ENCODE data around the gene ALG3.
A peak's percentile ranks its signal among the peaks of the same experiment; 100 is the strongest.
"Not testable (repeated sequence)": the region's sequence is repeated elsewhere in the genome, so short reads cannot be mapped to it uniquely, and the experiment has no call there.

Gene ALG3

GRCh38 chr3:184248454-184249411, at the start of gene ALG3:
ALG3 (minus strand) TSS chr3:184248962; CDS start chr3:184248940, 22 bp downstream.
- DNase-seq, result peak; percentile 90

- no peak for DNase-seq
These were observed 47.9 kb upstream of the ALG3 start for GRCh38 chr3:184296616-184297015.

GRCh38 chr3:184295771-184296170, 47.0 kb upstream of the ALG3 start:
- no peak for DNase-seq

DNA sequence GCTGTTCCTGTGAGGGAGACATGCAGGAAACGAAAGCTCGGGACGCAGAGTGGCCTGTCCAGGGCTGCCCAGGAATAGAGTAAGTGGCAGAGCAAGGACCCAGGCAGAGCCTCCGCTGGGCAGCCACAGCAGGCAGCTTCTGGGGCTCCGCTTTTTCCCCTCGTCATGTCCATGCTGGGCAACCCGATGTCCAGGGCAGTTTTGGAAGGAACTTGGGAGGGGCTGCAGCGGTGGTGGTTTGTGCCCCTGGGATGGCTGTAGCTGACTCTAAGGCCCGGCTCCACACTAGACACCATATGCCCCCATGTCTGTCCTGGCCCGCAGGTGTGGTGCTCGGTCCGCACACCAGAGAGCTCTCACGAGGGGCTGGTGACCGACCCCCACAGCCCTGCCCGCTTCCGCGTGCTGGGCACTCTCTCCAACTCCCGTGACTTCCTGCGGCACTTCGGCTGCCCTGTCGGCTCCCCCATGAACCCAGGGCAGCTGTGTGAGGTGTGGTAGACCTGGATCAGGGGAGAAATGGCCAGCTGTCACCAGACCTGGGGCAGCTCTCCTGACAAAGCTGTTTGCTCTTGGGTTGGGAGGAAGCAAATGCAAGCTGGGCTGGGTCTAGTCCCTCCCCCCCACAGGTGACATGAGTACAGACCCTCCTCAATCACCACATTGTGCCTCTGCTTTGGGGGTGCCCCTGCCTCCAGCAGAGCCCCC, 43.1 kb upstream of the ALG3 start:
- no peak for DNase-seq

- no peak for DNase-seq
These were observed 42.4 kb upstream of the ALG3 start for GRCh38 chr3:184291044-184291737.

GRCh38 chr3:184290331-184290730, 41.6 kb upstream of the ALG3 start:
- DNase-seq, result no peak

- peak; percentile 73 for DNase-seq
These were observed 40.7 kb upstream of the ALG3 start for GRCh38 chr3:184289426-184289938.

- DNase-seq, result peak; percentile 46
These were observed 35.9 kb upstream of the ALG3 start for GRCh38 chr3:184284696-184285095.

DNA sequence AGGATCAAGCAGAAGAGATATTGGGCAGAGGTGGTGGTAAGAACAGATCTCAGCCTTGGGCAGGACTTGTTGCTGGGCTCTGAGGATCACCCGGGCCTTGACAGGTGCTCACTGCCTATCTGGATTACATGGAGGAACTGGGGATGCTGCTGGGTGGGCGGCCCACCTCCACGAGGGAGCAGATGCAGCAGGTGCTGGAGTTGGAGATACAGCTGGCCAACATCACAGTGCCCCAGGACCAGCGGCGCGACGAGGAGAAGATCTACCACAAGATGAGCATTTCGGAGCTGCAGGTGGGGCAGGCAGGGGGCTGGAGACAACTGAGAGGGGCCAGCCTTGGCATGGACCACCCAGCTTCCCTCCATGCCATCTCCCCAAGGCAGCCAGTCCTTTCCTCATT, 34.9 kb upstream of the ALG3 start:
- DNase-seq, result no peak

GRCh38 chr3:184282941-184283340, 34.2 kb upstream of the ALG3 start:
- no peak for DNase-seq

GRCh38 chr3:184277366-184277765, 28.6 kb upstream of the ALG3 start:
- no peak for DNase-seq

- DNase-seq, result no peak
These were observed 27.5 kb upstream of the ALG3 start, which contains the start of gene ECE2 for GRCh38 chr3:184275961-184276910. ECE2 (plus strand) TSS chr3:184276022; CDS start chr3:184276154, 132 bp downstream.

- no peak for DNase-seq
These were observed 26.6 kb upstream of the ALG3 start for GRCh38 chr3:184275381-184275701.

DNA sequence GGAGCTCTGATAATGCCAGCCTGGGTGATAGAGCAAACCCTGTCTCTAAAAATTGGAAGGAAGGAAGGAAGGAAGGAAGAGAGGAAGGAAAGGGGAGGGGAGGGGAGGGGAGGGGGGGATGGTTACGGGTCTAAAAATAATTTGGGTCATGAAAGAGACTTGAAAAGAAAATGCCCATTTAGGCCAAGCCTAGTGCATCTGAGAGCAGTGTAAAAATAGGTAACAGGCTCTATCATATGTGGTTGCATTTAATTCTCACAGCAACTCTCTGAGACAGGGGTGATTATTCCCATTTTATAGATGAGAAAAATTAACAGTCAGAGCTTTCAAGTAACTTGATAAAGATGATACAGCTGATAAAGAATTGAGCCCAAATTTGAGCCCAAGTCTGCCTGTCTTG, 23.5 kb upstream of the ALG3 start:
- DNase-seq, result no peak

DNA sequence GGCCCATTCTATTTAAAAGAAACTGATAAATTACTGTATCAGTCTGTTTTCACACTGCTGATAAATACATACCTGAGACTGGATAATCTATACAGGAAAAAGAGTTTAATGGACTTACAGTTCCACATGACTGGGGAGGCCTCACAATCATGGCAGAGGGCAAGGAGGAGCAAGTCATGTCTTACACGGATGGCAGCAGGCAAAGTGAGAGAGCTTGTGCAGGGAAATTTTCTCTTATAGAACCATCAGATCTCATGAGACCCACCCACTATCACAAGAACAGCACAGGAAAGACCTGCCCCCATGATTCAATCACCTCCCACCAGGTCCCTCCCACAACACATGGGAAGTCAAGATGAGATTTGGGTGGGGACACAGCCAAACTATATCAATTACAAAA, 18.5 kb upstream of the ALG3 start:
- not testable (repeated sequence) for DNase-seq

- DNase-seq, result no peak
These were observed 14.0 kb upstream of the ALG3 start for GRCh38 chr3:184262764-184263179.

DNA sequence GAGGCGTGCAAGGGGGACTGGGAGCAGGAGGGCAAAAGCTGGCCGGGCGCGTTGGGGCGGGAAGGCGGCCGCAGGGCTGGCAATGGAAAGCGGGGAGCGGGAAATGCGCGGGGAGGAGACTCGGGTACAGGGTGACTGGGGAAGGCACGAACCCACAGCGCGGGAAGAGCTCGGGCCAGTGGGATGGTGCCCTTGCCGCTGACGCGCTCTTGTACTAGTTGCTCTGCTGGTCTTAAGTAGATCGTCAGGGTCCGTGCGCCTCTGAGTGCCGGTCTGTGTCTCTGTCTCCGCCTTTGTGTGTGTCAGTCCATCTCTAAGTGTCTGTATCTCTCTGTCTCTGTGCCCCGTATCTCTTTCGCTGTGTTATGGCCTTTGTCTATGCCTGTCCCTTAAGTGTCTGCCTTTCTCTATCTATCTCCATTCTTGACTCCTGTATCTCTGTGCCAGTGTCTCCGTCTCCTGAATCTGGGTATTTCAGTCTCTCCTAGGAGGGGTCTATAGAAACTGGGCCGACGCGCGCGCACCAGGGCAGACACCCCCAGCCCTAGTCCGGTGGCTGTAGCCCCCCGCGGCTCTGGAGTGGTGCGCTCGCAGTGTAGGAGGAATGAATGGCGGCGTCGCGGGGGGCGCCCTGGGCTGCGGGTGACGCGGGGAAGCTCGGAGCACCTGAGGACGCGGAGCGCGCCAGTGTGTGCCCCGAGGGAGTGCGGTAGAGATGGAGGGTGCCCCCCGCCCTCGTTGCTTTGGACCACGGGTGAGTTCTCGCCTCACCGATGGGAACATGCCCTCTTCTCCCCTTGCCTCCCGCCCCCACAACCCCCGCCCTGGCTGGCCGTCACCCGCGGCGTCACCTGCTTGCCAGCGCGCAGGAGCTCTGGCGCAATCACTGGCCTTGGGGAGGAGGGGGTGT, 13.3 kb upstream of the ALG3 start:
- DNase-seq, result no peak

GRCh38 chr3:184261270-184261853, 12.6 kb upstream of the ALG3 start, which contains the start of gene CAMK2N2:
CAMK2N2 (minus strand) TSS chr3:184261553; CDS start chr3:184261285, 268 bp downstream.
- DNase-seq, result peak; percentile 69

GRCh38 chr3:184260724-184261269, 12.0 kb upstream of the ALG3 start:
- no peak for DNase-seq

Measured in activated CD4-positive, alpha-beta T cell treated with anti-CD3 and anti-CD28 coated beads, Interleukin-10, Interleukin-2, amounts not matched to agents 100 ng/mL and 50 ng/mL, durations not matched to agents 16 hours and 8 hours (primary cell).